Heart right ventricle (tissue), 16 donors: Measurements from ENCODE around the gene IMPG2. TPM values are rescaled to one million over a fixed set of nuclear protein-coding genes. Genes with fewer than 3 reads are reported as not detected.

Source experiments
- ATAC-seq, 8 donors: fragments of 200-7000 bp; cut with Tn5 transposase; one replicate each; pipeline ENCODE4 v1.9.1; 2020; ENCODE audit warnings: mild to moderate bottlenecking in 8 of 8, moderate library complexity in 8 of 8, moderate number of reproducible peaks in 1 of 8
- DNase-seq, 2 donors: peaks; one replicate each; pipeline ENCODE4 v3.0.0-alpha.2; 2020
- H3K27ac ChIP-seq, 10 donors: fragments of 200-600 bp; sonication (generic) in 2 of 10; one replicate each; pipeline versions ENCODE4 v1.5.0 to v1.8.0; 2020 to 2022; ENCODE audit warnings: mild to moderate bottlenecking in 3 of 10
- H3K27me3 ChIP-seq, 7 donors: fragments of 200-600 bp; one replicate each; pipeline ENCODE4 v1.8.0; 2021 to 2022; ENCODE audit warnings: mild to moderate bottlenecking in 2 of 7
- H3K36me3 ChIP-seq, 9 donors: fragments of 200-600 bp; sonication (generic) in 1 of 9; one replicate each; pipeline versions ENCODE4 v1.5.0 to v1.8.0; 2020 to 2022; ENCODE audit warnings: mild to moderate bottlenecking in 2 of 9
- H3K4me1 ChIP-seq, 9 donors: fragments of 200-600 bp; sonication (generic) in 1 of 9; one replicate each; pipeline versions ENCODE4 v1.5.0 to v1.8.0; 2020 to 2022; ENCODE audit warnings: mild to moderate bottlenecking in 4 of 9
- H3K4me3 ChIP-seq, 10 donors: fragments of 200-600 bp; sonication (generic) in 2 of 10; one replicate each; pipeline versions ENCODE4 v1.5.0 to v1.8.0; 2020 to 2022; ENCODE audit warnings: mild to moderate bottlenecking in 7 of 10, moderate library complexity in 2 of 10
- H3K9me3 ChIP-seq, 11 donors: fragments of 200-600 bp in 10 of 11; sonication (generic) in 2 of 11; one replicate each; pipeline versions ENCODE4 v1.5.0 to v1.8.0; 2013 to 2022; ENCODE audit warnings: mild to moderate bottlenecking in 2 of 11, control low read depth in 1 of 11, moderate library complexity in 1 of 11
- WGBS, 2 donors: extraction: QIAGEN DNeasy Blood & Tissue Kit; methylation state at CpG; one replicate each; pipeline ENCODE4 v1.1.7; 2013; ENCODE audit warnings: inconsistent platforms in 1 of 2; 5-methylcytosine and 5-hydroxymethylcytosine counted together
- intact Hi-C, 10 donors: fragments of 100-400 bp; cut with DNase I; formaldehyde crosslinking; loops; one replicate each; pipeline versions ENCODE4 v1.11.1 to v1.14.2; 2022
- polyA plus RNA-seq, 2 donors: library from polyadenylated mRNA; stranded (reverse); fragments of 200-250 nt; gene quantifications; one replicate each; pipeline ENCODE4 v1.2.3, GENCODE V29; 2013
- total RNA-seq, 10 donors: library from RNA; stranded (reverse); fragmentation: NEBNext Ultra II Directional in 3 of 10; extraction: Animal tissue kit (Norgen Biotek cat#: 25700) in 3 of 10; gene quantifications; one replicate each; pipeline versions ENCODE4 v1.2.1 to v1.2.4, GENCODE V29; 2021 to 2023
- TF ChIP-seq, protein P1 (sequence below), 9 donors: fragments of 200-600 bp; sonication (generic) in 2 of 9; IDR thresholded peaks; one replicate each; pipeline versions ENCODE4 v1.5.0 to v1.8.0; 2021 to 2022; ENCODE audit warnings: antibody characterized with exemption in 9 of 9, mild to moderate bottlenecking in 5 of 9, moderate library complexity in 1 of 9
- donor health status: Arrhythmogenic right ventricular cardiomyopathy.
- donor health status: ischemic (EF 13 %, LVEDD 7.1; RV severe dilation, severe dysfunction).
- donor health status: healthy with polysubstance abuse.
- donor health status: DM: no; HTN: yes; CAD: no.
- donor health status: DM: no; HTN: no; CAD: no.
- donor health status: ischemic (EF 25% LVEDD 6.9; RV normal size, moderate dysfunction).
- donor health status: ischemic (EF 25% LVEDD 5.7; RV mildly dilated, moderate dysfunction).
- donor health status: healthy.
- donor health status: DM: yes; HTN: yes; CAD: no.
- donor health status: Ischemic cardiomyopathy.
- donor health status: ischemic (EF 35%, LVEDD 5.7; RV mildly dilated, moderate dysfunction).
- donor health status: nonischemic (EF 11% LVEDD 7.7; RV severe dilation, severe dysfunction).
- donor health status: DM: yes; HTN: yes; CAD: no.
- donor health status: PGD.
- donor health status: ischemic (EF 29% LVEDD 5.4; RV normal size, mild dysfunction).
- donor health status: nonischemic (EF 23%, LVEDD 6.1; RV moderate dilation, normal function).

The IMPG2 gene
- total and polyA plus RNA-seq, 12 donors, result 0.04 to 0.40 (median 0.21) TPM; not detected in 1

DNA sequence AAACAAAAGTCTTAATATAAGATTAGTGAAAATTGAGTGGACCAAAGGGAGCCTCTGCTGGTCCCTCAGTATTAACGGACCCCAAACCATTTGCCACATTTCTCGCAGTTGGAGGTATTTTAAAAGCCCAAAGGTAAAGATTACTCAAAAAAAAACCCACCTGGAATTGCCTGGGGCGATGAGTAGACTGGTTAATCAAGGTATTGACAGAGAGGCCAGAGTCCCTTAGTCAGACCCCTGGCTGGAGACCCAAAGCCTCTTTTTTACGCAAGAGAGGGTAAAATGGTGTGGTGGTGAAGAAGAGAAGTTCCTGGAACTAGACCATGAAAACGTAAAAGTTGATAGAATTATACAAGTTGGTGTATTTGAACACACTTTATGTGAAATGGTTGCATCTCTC lies 137.2 kb downstream of the IMPG2 start:
- H3K27me3 ChIP-seq, result no peaks in the 10 kb centered on the region
- no peak for ATAC-seq
- H3K36me3 ChIP-seq, result no peaks in the 10 kb centered on the region
- intact Hi-C loops, result loop anchor here in 1 of 10 donors (10.0 kb wide), 1 partner anchor 118 kb away; no protein-coding TSS in a partner anchor
- no peaks in the 10 kb centered on the region for H3K9me3 ChIP-seq
- 86 to 88% methylated on average over 5 of the region's 5 CpGs for WGBS, 2 donors
- TF ChIP-seq, protein P1, sequence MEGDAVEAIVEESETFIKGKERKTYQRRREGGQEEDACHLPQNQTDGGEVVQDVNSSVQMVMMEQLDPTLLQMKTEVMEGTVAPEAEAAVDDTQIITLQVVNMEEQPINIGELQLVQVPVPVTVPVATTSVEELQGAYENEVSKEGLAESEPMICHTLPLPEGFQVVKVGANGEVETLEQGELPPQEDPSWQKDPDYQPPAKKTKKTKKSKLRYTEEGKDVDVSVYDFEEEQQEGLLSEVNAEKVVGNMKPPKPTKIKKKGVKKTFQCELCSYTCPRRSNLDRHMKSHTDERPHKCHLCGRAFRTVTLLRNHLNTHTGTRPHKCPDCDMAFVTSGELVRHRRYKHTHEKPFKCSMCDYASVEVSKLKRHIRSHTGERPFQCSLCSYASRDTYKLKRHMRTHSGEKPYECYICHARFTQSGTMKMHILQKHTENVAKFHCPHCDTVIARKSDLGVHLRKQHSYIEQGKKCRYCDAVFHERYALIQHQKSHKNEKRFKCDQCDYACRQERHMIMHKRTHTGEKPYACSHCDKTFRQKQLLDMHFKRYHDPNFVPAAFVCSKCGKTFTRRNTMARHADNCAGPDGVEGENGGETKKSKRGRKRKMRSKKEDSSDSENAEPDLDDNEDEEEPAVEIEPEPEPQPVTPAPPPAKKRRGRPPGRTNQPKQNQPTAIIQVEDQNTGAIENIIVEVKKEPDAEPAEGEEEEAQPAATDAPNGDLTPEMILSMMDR (IDR thresholded peaks at IDR 0.05), result no peak
- no peaks in the 10 kb centered on the region for H3K4me1 ChIP-seq
- no peak overlapping the region for H3K27ac ChIP-seq
- no peak overlapping the region for H3K4me3 ChIP-seq
- no peak for DNase-seq

DNA sequence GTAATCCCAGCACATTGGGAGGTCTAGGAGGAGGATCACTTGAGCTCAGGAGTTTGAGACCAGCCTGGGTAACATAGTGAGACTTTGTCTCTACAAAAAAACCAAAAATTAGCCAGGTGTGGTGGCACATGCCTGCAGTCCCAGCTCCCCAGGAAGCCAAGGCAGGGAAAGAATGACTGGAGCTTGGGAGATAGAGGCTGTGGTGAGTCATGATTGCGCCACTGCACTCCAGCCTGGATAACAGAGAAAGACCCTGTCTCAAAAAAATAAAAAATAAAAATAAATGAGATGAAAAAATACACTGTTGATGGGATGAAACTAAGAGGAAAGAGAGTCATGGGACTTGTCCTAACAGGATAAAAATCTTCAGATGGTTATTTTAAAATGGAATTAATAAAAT lies 137.6 kb downstream of the IMPG2 start:
- intact Hi-C loops, result loop anchor here in 1 of 10 donors (10.0 kb wide), 1 partner anchor 118 kb away; no protein-coding TSS in a partner anchor
- H3K36me3 ChIP-seq, result no peaks in the 10 kb centered on the region
- H3K4me1 ChIP-seq, result no peaks in the 10 kb centered on the region
- ATAC-seq (no peak), DNase-seq (no peak)
- no peak overlapping the region for H3K27ac ChIP-seq
- no peak overlapping the region for H3K4me3 ChIP-seq
- TF ChIP-seq, protein P1 (IDR thresholded peaks at IDR 0.05), result no peak
- H3K9me3 ChIP-seq, result no peaks in the 10 kb centered on the region
- WGBS, 2 donors, result 79 to 91% methylated on average over 1 of the region's 1 CpG
- no peaks in the 10 kb centered on the region for H3K27me3 ChIP-seq

- Histone ChIP-seq H3K4me3 (no peak overlapping the region), H3K9me3 (no peaks in the 10 kb centered on the region), H3K4me1 (no peaks in the 10 kb centered on the region), H3K27me3 (no peaks in the 10 kb centered on the region), H3K27ac (no peak overlapping the region), H3K36me3 (no peaks in the 10 kb centered on the region)
- no peak for DNase-seq
- no peak for ATAC-seq
- TF ChIP-seq, protein P1 (IDR thresholded peaks at IDR 0.05), result no peak
- intact Hi-C loops, result loop anchor here in 1 of 10 donors (10.0 kb wide), 1 partner anchor 117 kb away; no protein-coding TSS in a partner anchor
Measured at GRCh38 chr3:101181801-101182200, 138.6 kb downstream of the IMPG2 start.

GRCh38 chr3:101179637-101180036 lies 140.7 kb downstream of the IMPG2 start:
- Histone ChIP-seq H3K4me3 (no peak overlapping the region), H3K36me3 (no peaks in the 10 kb centered on the region), H3K4me1 (no peaks in the 10 kb centered on the region), H3K9me3 (peaks cover 0 to 9% (median 0%) of the 10 kb centered on the region in 11 donors), H3K27me3 (no peaks in the 10 kb centered on the region), H3K27ac (no peak overlapping the region)
- WGBS, 2 donors, result 49 to 55% methylated on average over 3 of the region's 3 CpGs
- peak in 2 of 8 donors; percentile 50 to 70 for ATAC-seq
- TF ChIP-seq, protein P1 (IDR thresholded peaks at IDR 0.05), result no peak
- intact Hi-C loops, result loop anchor here in 1 of 10 donors (10.0 kb wide), 1 partner anchor 115 kb away; no protein-coding TSS in a partner anchor
- DNase-seq, result no peak
